Measurements from ENCODE around the gene PSIP1.

PSIP1 gene

DNA sequence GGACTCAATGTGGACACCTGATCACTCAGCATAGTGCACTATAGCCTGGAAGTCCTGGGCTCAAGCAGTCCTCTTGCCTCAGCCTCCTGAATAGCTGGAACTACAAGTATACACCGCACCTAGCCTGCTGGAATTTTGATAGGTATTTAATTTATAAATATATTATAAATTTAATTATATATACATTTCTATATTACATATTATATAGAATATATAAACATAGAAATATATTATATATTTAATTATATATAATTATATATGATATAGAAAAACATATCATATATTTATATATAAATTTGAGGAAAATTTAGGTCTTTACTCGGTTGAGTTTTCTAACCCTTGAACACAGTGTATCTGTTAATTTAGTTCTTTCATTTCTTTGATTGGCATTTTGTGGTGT lies 15.2 kb upstream of the PSIP1 start:
- ATAC-seq = no peak
- TF ChIP-seq GLIS3 (CRISPR knock-in tag; IDR thresholded peaks at IDR 0.05) (no peak), OSR1 (CRISPR knock-in tag; IDR thresholded peaks at IDR 0.05) (no peak), TOX (CRISPR knock-in tag; IDR thresholded peaks at IDR 0.05; ENCODE audit: borderline replicate concordance) (no peak), ZFP30 (CRISPR knock-in tag; IDR thresholded peaks at IDR 0.05) (no peak), ZFP3 (CRISPR knock-in tag; IDR thresholded peaks at IDR 0.05) (no peak), ZNF565 (CRISPR knock-in tag; conservative IDR thresholded peaks at IDR 0.05; ENCODE audit: low read depth) (no peak), RARB (CRISPR knock-in tag; IDR thresholded peaks at IDR 0.05) (no peak), ISL1 (CRISPR knock-in tag; IDR thresholded peaks at IDR 0.05) (no peak), BACH2 (CRISPR knock-in tag; IDR thresholded peaks at IDR 0.05; ENCODE audit: borderline replicate concordance) (no peak), ZNF70 (CRISPR knock-in tag; IDR thresholded peaks at IDR 0.05) (no peak)
- TF ChIP-seq, protein P1, sequence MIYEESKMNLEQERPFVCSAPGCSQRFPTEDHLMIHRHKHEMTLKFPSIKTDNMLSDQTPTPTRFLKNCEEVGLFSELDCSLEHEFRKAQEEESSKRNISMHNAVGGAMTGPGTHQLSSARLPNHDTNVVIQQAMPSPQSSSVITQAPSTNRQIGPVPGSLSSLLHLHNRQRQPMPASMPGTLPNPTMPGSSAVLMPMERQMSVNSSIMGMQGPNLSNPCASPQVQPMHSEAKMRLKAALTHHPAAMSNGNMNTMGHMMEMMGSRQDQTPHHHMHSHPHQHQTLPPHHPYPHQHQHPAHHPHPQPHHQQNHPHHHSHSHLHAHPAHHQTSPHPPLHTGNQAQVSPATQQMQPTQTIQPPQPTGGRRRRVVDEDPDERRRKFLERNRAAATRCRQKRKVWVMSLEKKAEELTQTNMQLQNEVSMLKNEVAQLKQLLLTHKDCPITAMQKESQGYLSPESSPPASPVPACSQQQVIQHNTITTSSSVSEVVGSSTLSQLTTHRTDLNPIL (CRISPR knock-in tag; IDR thresholded peaks at IDR 0.05; ENCODE audit: low read depth) = no peak

DNA sequence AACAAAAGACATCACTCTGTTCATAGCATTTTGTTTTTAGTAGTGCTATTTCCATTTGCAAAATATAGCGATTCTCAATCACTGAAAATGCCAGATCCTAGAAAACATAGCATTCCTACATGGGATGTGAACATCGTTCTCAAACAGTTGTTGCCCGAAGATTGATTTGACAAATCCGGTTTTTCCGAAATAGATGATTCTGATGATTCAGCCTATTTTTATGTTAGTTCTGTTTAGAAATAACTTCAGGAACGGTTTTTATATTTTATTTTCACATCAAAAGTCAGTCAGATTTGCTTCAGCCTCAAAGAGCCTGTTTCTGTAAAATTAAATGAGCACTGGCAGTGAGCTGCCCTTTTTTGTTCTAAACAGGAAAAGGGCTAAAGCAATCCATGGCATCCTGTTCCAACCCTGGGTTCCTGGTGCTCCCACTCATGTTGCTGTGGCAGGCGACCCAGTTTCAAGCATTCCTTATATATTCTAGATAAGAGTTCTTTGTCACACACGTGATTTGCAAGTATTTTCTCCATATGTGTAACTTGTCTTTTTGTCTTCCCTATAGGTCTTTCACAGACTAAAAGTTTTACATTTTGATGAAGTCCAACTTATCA lies 14.2 kb upstream of the PSIP1 start:
- TF ChIP-seq ZNF8 (CRISPR knock-in tag; IDR thresholded peaks at IDR 0.05) (no peak), RARB (CRISPR knock-in tag; IDR thresholded peaks at IDR 0.05) (no peak), ZFP3 (CRISPR knock-in tag; IDR thresholded peaks at IDR 0.05) (no peak), OSR1 (CRISPR knock-in tag; IDR thresholded peaks at IDR 0.05) (no peak), ARNTL (CRISPR knock-in tag; IDR thresholded peaks at IDR 0.05; ENCODE audit: borderline replicate concordance, low read depth) (no peak), BACH2 (CRISPR knock-in tag; IDR thresholded peaks at IDR 0.05; ENCODE audit: borderline replicate concordance) (no peak), PPARA (CRISPR knock-in tag; IDR thresholded peaks at IDR 0.05; ENCODE audit: borderline replicate concordance) (no peak), ZFP30 (CRISPR knock-in tag; IDR thresholded peaks at IDR 0.05) (no peak), TCF4 (CRISPR knock-in tag; IDR thresholded peaks at IDR 0.05; ENCODE audit: borderline replicate concordance) (no peak), ZC3H10 (CRISPR knock-in tag; IDR thresholded peaks at IDR 0.05) (no peak), ZNF565 (CRISPR knock-in tag; conservative IDR thresholded peaks at IDR 0.05; ENCODE audit: low read depth) (no peak), ISL1 (CRISPR knock-in tag; IDR thresholded peaks at IDR 0.05) (no peak), ZNF70 (CRISPR knock-in tag; IDR thresholded peaks at IDR 0.05) (no peak)
- TF ChIP-seq, protein P2, sequence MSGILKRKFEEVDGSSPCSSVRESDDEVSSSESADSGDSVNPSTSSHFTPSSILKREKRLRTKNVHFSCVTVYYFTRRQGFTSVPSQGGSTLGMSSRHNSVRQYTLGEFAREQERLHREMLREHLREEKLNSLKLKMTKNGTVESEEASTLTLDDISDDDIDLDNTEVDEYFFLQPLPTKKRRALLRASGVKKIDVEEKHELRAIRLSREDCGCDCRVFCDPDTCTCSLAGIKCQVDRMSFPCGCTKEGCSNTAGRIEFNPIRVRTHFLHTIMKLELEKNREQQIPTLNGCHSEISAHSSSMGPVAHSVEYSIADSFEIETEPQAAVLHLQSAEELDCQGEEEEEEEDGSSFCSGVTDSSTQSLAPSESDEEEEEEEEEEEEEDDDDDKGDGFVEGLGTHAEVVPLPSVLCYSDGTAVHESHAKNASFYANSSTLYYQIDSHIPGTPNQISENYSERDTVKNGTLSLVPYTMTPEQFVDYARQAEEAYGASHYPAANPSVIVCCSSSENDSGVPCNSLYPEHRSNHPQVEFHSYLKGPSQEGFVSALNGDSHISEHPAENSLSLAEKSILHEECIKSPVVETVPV (CRISPR knock-in tag; IDR thresholded peaks at IDR 0.05) = no peak

DNA sequence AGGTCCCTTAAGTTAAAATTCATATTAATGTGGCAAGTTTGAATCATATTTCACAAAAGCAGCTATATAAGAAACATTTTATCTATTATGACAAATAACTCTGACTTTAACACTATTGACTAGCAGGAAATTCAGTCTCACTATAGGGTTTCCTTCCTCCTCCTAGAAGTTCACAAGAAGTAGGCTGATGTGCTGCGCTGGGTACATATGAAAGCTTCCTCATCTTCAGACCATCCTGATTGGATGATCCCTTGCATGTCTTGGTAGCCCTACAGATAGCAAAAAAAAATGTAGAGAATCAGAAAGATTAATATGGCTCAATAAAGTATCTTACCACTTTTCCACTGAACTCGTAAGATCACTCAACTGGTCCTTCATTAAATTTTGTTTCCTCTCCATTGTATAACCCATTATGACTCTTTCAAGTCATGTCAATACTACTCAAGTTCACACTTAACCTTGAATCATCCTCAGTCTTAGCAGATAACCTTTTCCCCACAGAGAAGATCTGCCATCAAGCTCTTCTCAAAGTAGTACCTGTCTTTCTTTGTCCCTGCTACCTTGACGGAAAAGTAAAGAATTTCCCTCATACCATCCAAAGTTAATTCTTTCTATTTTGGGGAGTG lies 11.5 kb upstream of the PSIP1 start:
- ATAC-seq = no peak
- TF ChIP-seq ZFP30 (CRISPR knock-in tag; IDR thresholded peaks at IDR 0.05) = no peak
- TF ChIP-seq, protein P1 (CRISPR knock-in tag; IDR thresholded peaks at IDR 0.05; ENCODE audit: low read depth) = no peak
- TF ChIP-seq ESRRG (CRISPR knock-in tag; IDR thresholded peaks at IDR 0.05) = no peak
- no peak for TF ChIP-seq CSDC2 (CRISPR knock-in tag; IDR thresholded peaks at IDR 0.05)
- no peak for TF ChIP-seq ZNF565 (CRISPR knock-in tag; conservative IDR thresholded peaks at IDR 0.05; ENCODE audit: low read depth)
- TF ChIP-seq, protein P2 (CRISPR knock-in tag; IDR thresholded peaks at IDR 0.05) = no peak
- TF ChIP-seq PPARA (CRISPR knock-in tag; IDR thresholded peaks at IDR 0.05; ENCODE audit: borderline replicate concordance) = no peak
- no peak for TF ChIP-seq TOX (CRISPR knock-in tag; IDR thresholded peaks at IDR 0.05; ENCODE audit: borderline replicate concordance)
- no peak for TF ChIP-seq GLIS3 (CRISPR knock-in tag; IDR thresholded peaks at IDR 0.05)
- TF ChIP-seq, protein P3, sequence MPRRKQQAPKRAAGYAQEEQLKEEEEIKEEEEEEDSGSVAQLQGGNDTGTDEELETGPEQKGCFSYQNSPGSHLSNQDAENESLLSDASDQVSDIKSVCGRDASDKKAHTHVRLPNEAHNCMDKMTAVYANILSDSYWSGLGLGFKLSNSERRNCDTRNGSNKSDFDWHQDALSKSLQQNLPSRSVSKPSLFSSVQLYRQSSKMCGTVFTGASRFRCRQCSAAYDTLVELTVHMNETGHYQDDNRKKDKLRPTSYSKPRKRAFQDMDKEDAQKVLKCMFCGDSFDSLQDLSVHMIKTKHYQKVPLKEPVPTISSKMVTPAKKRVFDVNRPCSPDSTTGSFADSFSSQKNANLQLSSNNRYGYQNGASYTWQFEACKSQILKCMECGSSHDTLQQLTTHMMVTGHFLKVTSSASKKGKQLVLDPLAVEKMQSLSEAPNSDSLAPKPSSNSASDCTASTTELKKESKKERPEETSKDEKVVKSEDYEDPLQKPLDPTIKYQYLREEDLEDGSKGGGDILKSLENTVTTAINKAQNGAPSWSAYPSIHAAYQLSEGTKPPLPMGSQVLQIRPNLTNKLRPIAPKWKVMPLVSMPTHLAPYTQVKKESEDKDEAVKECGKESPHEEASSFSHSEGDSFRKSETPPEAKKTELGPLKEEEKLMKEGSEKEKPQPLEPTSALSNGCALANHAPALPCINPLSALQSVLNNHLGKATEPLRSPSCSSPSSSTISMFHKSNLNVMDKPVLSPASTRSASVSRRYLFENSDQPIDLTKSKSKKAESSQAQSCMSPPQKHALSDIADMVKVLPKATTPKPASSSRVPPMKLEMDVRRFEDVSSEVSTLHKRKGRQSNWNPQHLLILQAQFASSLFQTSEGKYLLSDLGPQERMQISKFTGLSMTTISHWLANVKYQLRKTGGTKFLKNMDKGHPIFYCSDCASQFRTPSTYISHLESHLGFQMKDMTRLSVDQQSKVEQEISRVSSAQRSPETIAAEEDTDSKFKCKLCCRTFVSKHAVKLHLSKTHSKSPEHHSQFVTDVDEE (CRISPR knock-in tag; IDR thresholded peaks at IDR 0.05) = no peak
- no peak for TF ChIP-seq ARNTL (CRISPR knock-in tag; IDR thresholded peaks at IDR 0.05; ENCODE audit: borderline replicate concordance, low read depth)
- TF ChIP-seq ZC3H10 (CRISPR knock-in tag; IDR thresholded peaks at IDR 0.05) = no peak
- TF ChIP-seq, protein P4, sequence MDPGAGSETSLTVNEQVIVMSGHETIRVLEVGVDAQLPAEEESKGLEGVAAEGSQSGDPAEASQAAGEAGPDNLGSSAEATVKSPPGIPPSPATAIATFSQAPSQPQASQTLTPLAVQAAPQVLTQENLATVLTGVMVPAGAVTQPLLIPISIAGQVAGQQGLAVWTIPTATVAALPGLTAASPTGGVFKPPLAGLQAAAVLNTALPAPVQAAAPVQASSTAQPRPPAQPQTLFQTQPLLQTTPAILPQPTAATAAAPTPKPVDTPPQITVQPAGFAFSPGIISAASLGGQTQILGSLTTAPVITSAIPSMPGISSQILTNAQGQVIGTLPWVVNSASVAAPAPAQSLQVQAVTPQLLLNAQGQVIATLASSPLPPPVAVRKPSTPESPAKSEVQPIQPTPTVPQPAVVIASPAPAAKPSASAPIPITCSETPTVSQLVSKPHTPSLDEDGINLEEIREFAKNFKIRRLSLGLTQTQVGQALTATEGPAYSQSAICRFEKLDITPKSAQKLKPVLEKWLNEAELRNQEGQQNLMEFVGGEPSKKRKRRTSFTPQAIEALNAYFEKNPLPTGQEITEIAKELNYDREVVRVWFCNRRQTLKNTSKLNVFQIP (CRISPR knock-in tag; IDR thresholded peaks at IDR 0.05; ENCODE audit: borderline replicate concordance, low read depth) = no peak
- TF ChIP-seq ZNF70 (CRISPR knock-in tag; IDR thresholded peaks at IDR 0.05) = no peak
- TF ChIP-seq TCF4 (CRISPR knock-in tag; IDR thresholded peaks at IDR 0.05; ENCODE audit: borderline replicate concordance) = no peak
- TF ChIP-seq ISL1 (CRISPR knock-in tag; IDR thresholded peaks at IDR 0.05) = no peak
- TF ChIP-seq, protein P5, sequence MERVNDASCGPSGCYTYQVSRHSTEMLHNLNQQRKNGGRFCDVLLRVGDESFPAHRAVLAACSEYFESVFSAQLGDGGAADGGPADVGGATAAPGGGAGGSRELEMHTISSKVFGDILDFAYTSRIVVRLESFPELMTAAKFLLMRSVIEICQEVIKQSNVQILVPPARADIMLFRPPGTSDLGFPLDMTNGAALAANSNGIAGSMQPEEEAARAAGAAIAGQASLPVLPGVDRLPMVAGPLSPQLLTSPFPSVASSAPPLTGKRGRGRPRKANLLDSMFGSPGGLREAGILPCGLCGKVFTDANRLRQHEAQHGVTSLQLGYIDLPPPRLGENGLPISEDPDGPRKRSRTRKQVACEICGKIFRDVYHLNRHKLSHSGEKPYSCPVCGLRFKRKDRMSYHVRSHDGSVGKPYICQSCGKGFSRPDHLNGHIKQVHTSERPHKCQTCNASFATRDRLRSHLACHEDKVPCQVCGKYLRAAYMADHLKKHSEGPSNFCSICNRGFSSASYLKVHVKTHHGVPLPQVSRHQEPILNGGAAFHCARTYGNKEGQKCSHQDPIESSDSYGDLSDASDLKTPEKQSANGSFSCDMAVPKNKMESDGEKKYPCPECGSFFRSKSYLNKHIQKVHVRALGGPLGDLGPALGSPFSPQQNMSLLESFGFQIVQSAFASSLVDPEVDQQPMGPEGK (CRISPR knock-in tag; IDR thresholded peaks at IDR 0.05; ENCODE audit: borderline replicate concordance) = no peak

More for the DNA sequence above, 14.2 kb upstream of the PSIP1 start:
- ATAC-seq = no peak
